Mesenchymal stem cell (in vitro differentiated cells and primary cell): ENCODE results near the gene RBM23.

Source experiments
- DNase-seq: peaks from one replicate; pipeline ENCODE4 v3.0.0-alpha.2; 2013
- H2AFZ ChIP-seq: one replicate; pipeline ENCODE4 v1.6.1; 2013; ENCODE audit warnings: low read depth, mild to moderate bottlenecking, control low read depth, inconsistent platforms, low read length, moderate library complexity
- H2AK5ac ChIP-seq: 2 replicates; pipeline ENCODE4 v1.6.1; 2013; ENCODE audit warnings: low read length, moderate library complexity, mild to moderate bottlenecking, inconsistent platforms; ENCODE audit not compliant: severe bottlenecking
- H2BK120ac ChIP-seq: one replicate; pipeline ENCODE4 v1.6.1; 2013; ENCODE audit warnings: low read depth, mild to moderate bottlenecking, inconsistent platforms, low read length, moderate library complexity
- H2BK12ac ChIP-seq, 2 experiments: one replicate each; pipeline ENCODE4 v1.6.1; 2013; ENCODE audit warnings: inconsistent platforms in 2 of 2, low read length in 2 of 2, mild to moderate bottlenecking in 2 of 2, moderate library complexity in 2 of 2, control low read depth in 1 of 2
- H2BK15ac ChIP-seq: one replicate; pipeline ENCODE4 v1.6.1; 2013; ENCODE audit warnings: mild to moderate bottlenecking, low read depth, inconsistent platforms; ENCODE audit not compliant: poor library complexity, severe bottlenecking
- H2BK5ac ChIP-seq: 2 replicates; pipeline ENCODE4 v1.6.1; 2013; ENCODE audit warnings: low read depth, mild to moderate bottlenecking, low read length, control low read depth, inconsistent platforms; ENCODE audit not compliant: poor library complexity, severe bottlenecking
- H3K14ac ChIP-seq, 2 experiments: one replicate each; pipeline ENCODE4 v1.6.1; 2013; ENCODE audit warnings: inconsistent platforms in 2 of 2, low read length in 2 of 2, control low read depth in 1 of 2, mild to moderate bottlenecking in 1 of 2, moderate library complexity in 1 of 2
- H3K18ac ChIP-seq, 2 experiments: one replicate each; pipeline ENCODE4 v1.6.1; 2013; ENCODE audit warnings: inconsistent platforms in 2 of 2, low read length in 2 of 2, control low read depth in 1 of 2, low read depth in 1 of 2, mild to moderate bottlenecking in 1 of 2
- H3K23ac ChIP-seq, 2 experiments: one replicate each; pipeline ENCODE4 v1.6.1; 2013; ENCODE audit warnings: inconsistent platforms in 2 of 2, low read length in 2 of 2, mild to moderate bottlenecking in 2 of 2, moderate library complexity in 2 of 2, control low read depth in 1 of 2
- H3K27ac ChIP-seq: 2 replicates; pipeline ENCODE4 v1.5.1; 2013; ENCODE audit warnings: mild to moderate bottlenecking, moderate library complexity, low read length, control low read depth, inconsistent platforms; ENCODE audit not compliant: poor library complexity, severe bottlenecking
- H3K27me3 ChIP-seq, 2 experiments: 2 replicates each; pipeline versions ENCODE4 v1.6.1 to v1.7.0; 2013; ENCODE audit warnings: low read length in 2 of 2, mild to moderate bottlenecking in 2 of 2, moderate library complexity in 2 of 2, control low read depth in 1 of 2, inconsistent platforms in 1 of 2; ENCODE audit not compliant: control insufficient read depth in 1 of 2, insufficient read depth in 1 of 2
- H3K36me3 ChIP-seq, 2 experiments: 2 replicates each; pipeline versions ENCODE4 v1.6.1 to v1.7.0; 2013; ENCODE audit warnings: low read length in 2 of 2, control low read depth in 1 of 2, inconsistent platforms in 1 of 2, low read depth in 1 of 2, mild to moderate bottlenecking in 1 of 2; ENCODE audit not compliant: insufficient read depth in 2 of 2, control insufficient read depth in 1 of 2
- H3K4ac ChIP-seq, 2 experiments: one replicate each; pipeline ENCODE4 v1.6.1; 2013; ENCODE audit warnings: inconsistent platforms in 2 of 2, low read length in 2 of 2, mild to moderate bottlenecking in 2 of 2, moderate library complexity in 2 of 2, control low read depth in 1 of 2, low read depth in 1 of 2
- H3K4me1 ChIP-seq: 2 replicates; pipeline ENCODE4 v1.6.1; 2013; ENCODE audit warnings: low read depth, low read length, control low read depth; ENCODE audit not compliant: control insufficient read depth, insufficient read depth
- H3K4me2 ChIP-seq: 2 replicates; pipeline ENCODE4 v1.6.1; 2013; ENCODE audit warnings: low read length, mild to moderate bottlenecking, inconsistent platforms; ENCODE audit not compliant: poor library complexity, severe bottlenecking
- H3K4me3 ChIP-seq, 2 experiments: 2 replicates each; pipeline versions ENCODE4 v1.5.1 to v1.7.0; 2013; ENCODE audit warnings: low read length in 2 of 2, mild to moderate bottlenecking in 2 of 2, control low read depth in 1 of 2, low read depth in 1 of 2; ENCODE audit not compliant: insufficient read depth in 1 of 2
- H3K79me1 ChIP-seq: replicated peaks from 2 replicates; pipeline ENCODE4 v1.6.1; 2013; ENCODE audit warnings: mild to moderate bottlenecking, control low read depth, low read length, inconsistent platforms; ENCODE audit not compliant: poor library complexity, severe bottlenecking
- H3K9ac ChIP-seq: 2 replicates; pipeline ENCODE4 v1.7.0; 2013; ENCODE audit warnings: mild to moderate bottlenecking, low read length, moderate library complexity
- H3K9me3 ChIP-seq: 2 replicates; pipeline ENCODE4 v1.7.0; 2013; ENCODE audit warnings: mild to moderate bottlenecking, low read length; ENCODE audit not compliant: control insufficient read depth
- H4K8ac ChIP-seq: one replicate; pipeline ENCODE4 v1.6.1; 2013; ENCODE audit warnings: inconsistent platforms, mild to moderate bottlenecking, low read length, moderate library complexity
- H4K91ac ChIP-seq: one replicate; pipeline ENCODE4 v1.6.1; 2013; ENCODE audit warnings: mild to moderate bottlenecking, low read length, inconsistent platforms
- WGBS: methylation state at CpG from one replicate; pipeline ENCODE4 v1.1.7; 2013; ENCODE audit warnings: mixed read lengths; 5-methylcytosine and 5-hydroxymethylcytosine counted together

RBM23 gene

GRCh38 chr14:22875003-22875747 lies 43.8 kb downstream of the RBM23 start:
- Histone ChIP-seq H3K4me3 (no peak overlapping the region), H3K23ac (peak overlapping the region in 1 of 2 experiments; percentile 57), H3K4me2 (no peak overlapping the region), H3K4ac (no peak overlapping the region), H3K36me3 (peaks cover 61 to 65% of the 10 kb centered on the region in 2 experiments), H3K4me1 (peaks cover 14% of the 10 kb centered on the region), H3K14ac (no peak overlapping the region), H3K9me3 (no peaks in the 10 kb centered on the region), H3K18ac (no peak overlapping the region), H2BK12ac (no peak overlapping the region), H3K27me3 (no peaks in the 10 kb centered on the region), H2BK15ac (no peak overlapping the region), H2BK120ac (no peak overlapping the region), H4K91ac (no peak overlapping the region), H3K27ac (no peak overlapping the region), H2AK5ac (no peak overlapping the region), H3K9ac (no peak overlapping the region), H4K8ac (no peak overlapping the region), H3K79me1 (peaks cover 35% of the 10 kb centered on the region), H2AFZ (no peak overlapping the region), H2BK5ac (no peak overlapping the region)
- over 99% methylated on average over 15 of the region's 15 CpGs for WGBS
- DNase-seq: no peak

- Histone ChIP-seq H3K79me1 (peaks cover 35% of the 10 kb centered on the region), H3K9me3 (no peaks in the 10 kb centered on the region), H3K18ac (no peak overlapping the region), H2AK5ac (peak overlapping the region; percentile 53), H3K36me3 (peaks cover 41 to 45% of the 10 kb centered on the region in 2 experiments), H2AFZ (no peak overlapping the region), H2BK120ac (no peak overlapping the region), H3K27ac (peak overlapping the region; percentile 96), H3K4me3 (peak overlapping the region; percentile 85 to 87), H3K4ac (peak overlapping the region in 1 of 2 experiments; percentile 78), H3K27me3 (no peaks in the 10 kb centered on the region), H2BK15ac (peak overlapping the region; percentile 84), H3K14ac (no peak overlapping the region), H3K23ac (no peak overlapping the region), H3K4me1 (peaks cover 15% of the 10 kb centered on the region), H2BK12ac (peak overlapping the region; percentile 9 to 83), H4K8ac (no peak overlapping the region), H3K4me2 (peak overlapping the region; percentile 87), H4K91ac (peak overlapping the region; percentile 74), H3K9ac (peak overlapping the region; percentile 95), H2BK5ac (no peak overlapping the region)
- 57% methylated on average over 10 of the region's 10 CpGs for WGBS
- DNase-seq: no peak
Measured at GRCh38 chr14:22872833-22873520, 46.0 kb downstream of the RBM23 start.

- WGBS: under 1% methylated on average over 39 of the region's 45 CpGs
- peak overlapping the region; percentile 80 for H2BK15ac ChIP-seq
- no peaks in the 10 kb centered on the region for H3K27me3 ChIP-seq
- peak overlapping the region; percentile 66 for H4K8ac ChIP-seq
- peak overlapping the region; percentile 87 for H3K4me2 ChIP-seq
- H3K14ac ChIP-seq: peak overlapping the region in 1 of 2 experiments; percentile 26
- H3K23ac ChIP-seq: peak overlapping the region in 1 of 2 experiments; percentile 63
- peak overlapping the region; percentile 29 for H2BK120ac ChIP-seq
- H2BK12ac ChIP-seq: peak overlapping the region in 1 of 2 experiments; percentile 64
- H3K36me3 ChIP-seq: peaks cover 34 to 38% of the 10 kb centered on the region in 2 experiments
- H3K18ac ChIP-seq: peak overlapping the region; percentile 69 to 97
- peak overlapping the region; percentile 57 to 91 for H3K4ac ChIP-seq
- peak overlapping the region; percentile 57 for H4K91ac ChIP-seq
- peaks cover 31% of the 10 kb centered on the region for H3K79me1 ChIP-seq
- H3K9ac ChIP-seq: peak overlapping the region; percentile 95
- H2BK5ac ChIP-seq: peak overlapping the region; percentile 96
- H3K27ac ChIP-seq: peak overlapping the region; percentile 96
- peak overlapping the region; percentile 85 to 87 for H3K4me3 ChIP-seq
- peak; percentile 87 for DNase-seq
- H3K9me3 ChIP-seq: no peaks in the 10 kb centered on the region
- peak overlapping the region; percentile 74 for H2AK5ac ChIP-seq
- peak overlapping the region; percentile 88 for H2AFZ ChIP-seq
- H3K4me1 ChIP-seq: peaks cover 15% of the 10 kb centered on the region
Measured at GRCh38 chr14:22872033-22872832, 46.7 kb downstream of the RBM23 start.
